Esophagus squamous epithelium (tissue), 5 donors: ENCODE measurements around the gene CCDC27. TPM values are rescaled to one million over a fixed set of nuclear protein-coding genes. Genes with fewer than 3 reads are reported as not detected.

ENCODE experiments used
- DNase-seq: peaks from one replicate; lab custom pipeline; 2025; lab: John Stamatoyannopoulos, UW
- H3K27ac ChIP-seq, 4 donors: fragments of 200-600 bp; sonication (generic); one replicate each; pipeline ENCODE4 v1.5.1; 2016 to 2019; ENCODE audit warnings: mild to moderate bottlenecking in 1 of 4
- H3K27me3 ChIP-seq, 4 donors: fragments of 200-600 bp; sonication (generic); 1 replicate in 3 of 4; 2 replicates in 1 of 4; pipeline versions ENCODE4 v1.5.1 to v1.6.0; 2017 to 2021; ENCODE audit warnings: antibody characterized with exemption in 1 of 4
- H3K36me3 ChIP-seq, 3 donors: fragments of 200-600 bp; sonication (generic); one replicate each; pipeline ENCODE4 v1.5.1; 2016 to 2019
- H3K4me1 ChIP-seq, 3 donors: fragments of 200-600 bp; sonication (generic); one replicate each; pipeline ENCODE4 v1.5.1; 2017 to 2019
- H3K4me3 ChIP-seq, 4 donors: fragments of 200-600 bp; sonication (generic); 1 replicate in 3 of 4; 2 replicates in 1 of 4; pipeline ENCODE4 v1.5.1; 2016 to 2019; ENCODE audit warnings: mild to moderate bottlenecking in 2 of 4, moderate library complexity in 1 of 4
- H3K9me3 ChIP-seq, 3 donors: fragments of 200-600 bp; sonication (generic); one replicate each; pipeline ENCODE4 v1.5.1; 2016 to 2019
- CTCF ChIP-seq, 6 experiments: fragments of 450-650 bp in 4 of 6; fragments of 200-600 bp in 2 of 6; sonication (generic) in 2 of 6; IDR thresholded peaks; one replicate each; pipeline ENCODE4 v1.5.1; 2016 to 2019; ENCODE audit warnings: antibody characterized with exemption in 6 of 6, mild to moderate bottlenecking in 4 of 6, moderate library complexity in 4 of 6
- POLR2A ChIP-seq, 4 donors: fragments of 450-650 bp; IDR thresholded peaks; one replicate each; pipeline ENCODE4 v1.6.1; 2017; ENCODE audit warnings: antibody characterized with exemption in 4 of 4, mild to moderate bottlenecking in 4 of 4, moderate library complexity in 3 of 4
- WGBS, 2 donors: methylation state at CpG; one replicate each; pipeline ENCODE4 v1.1.5; 2018; 5-methylcytosine and 5-hydroxymethylcytosine counted together
- intact Hi-C: fragments of 100-400 bp; cut with DNase I; formaldehyde crosslinking; loops from one replicate; pipeline ENCODE4 v1.15.0; 2022
- total RNA-seq, 4 donors: library from RNA; depleted of rRNA; stranded (reverse); fragments of >200 nt; gene quantifications; one replicate each; pipeline ENCODE4 v1.1.0, GENCODE V29; 2016
- donor health status: DM: yes; HTN: yes; CAD: no.

Gene CCDC27
- total RNA-seq, 4 donors from 2014 or later: not detected

GRCh38 chr1:3787349-3787715 is 35.1 kb downstream of the CCDC27 start:
- Histone ChIP-seq H3K27ac (no peak overlapping the region), H3K27me3 (no peaks in the 10 kb centered on the region), H3K4me3 (no peak overlapping the region), H3K36me3 (peaks cover 21 to 100% (median 52%) of the 10 kb centered on the region in 3 donors), H3K4me1 (peaks cover 0 to 33% (median 3%) of the 10 kb centered on the region in 3 donors), H3K9me3 (no peaks in the 10 kb centered on the region)
- 66 to 80% methylated on average over 7 to 9 of the region's 10 CpGs for WGBS, 2 donors
- TF ChIP-seq POLR2A (IDR thresholded peaks at IDR 0.05) (no peak), CTCF (IDR thresholded peaks at IDR 0.05) (no peak)
- intact Hi-C loops: no loop called here
- no peak for DNase-seq

- Histone ChIP-seq H3K27ac (no peak overlapping the region), H3K36me3 (peaks cover 16 to 96% (median 46%) of the 10 kb centered on the region in 3 donors), H3K9me3 (no peaks in the 10 kb centered on the region), H3K4me3 (no peak overlapping the region), H3K4me1 (peaks cover 0 to 35% (median 8%) of the 10 kb centered on the region in 3 donors), H3K27me3 (no peaks in the 10 kb centered on the region)
- intact Hi-C loops: no loop called here
- no peak for TF ChIP-seq POLR2A (IDR thresholded peaks at IDR 0.05)
- TF ChIP-seq CTCF (IDR thresholded peaks at IDR 0.05): no peak
- DNase-seq: no peak
- whole genome bisulfite sequencing, 2 donors: 82 to 85% methylated on average over 7 to 12 of the region's 26 CpGs
Observed at GRCh38 chr1:3787745-3788605, 35.7 kb downstream of the CCDC27 start.

- peaks cover 6 to 45% (median 18%) of the 10 kb centered on the region in 3 donors for H3K4me1 ChIP-seq
Observed at GRCh38 chr1:3788756-3789420, 36.6 kb downstream of the CCDC27 start.

GRCh38 chr1:3789421-3790300 is 37.4 kb downstream of the CCDC27 start:
- Histone ChIP-seq H3K4me1 (peaks cover 13 to 52% (median 25%) of the 10 kb centered on the region in 3 donors), H3K36me3 (peaks cover 9 to 80% (median 33%) of the 10 kb centered on the region in 3 donors), H3K27me3 (no peaks in the 10 kb centered on the region), H3K4me3 (no peak overlapping the region), H3K27ac (no peak overlapping the region), H3K9me3 (no peaks in the 10 kb centered on the region)
- DNase-seq: no peak
- intact Hi-C loops: no loop called here
- WGBS, 2 donors: 86% methylated on average over 13 to 16 of the region's 34 CpGs
- TF ChIP-seq POLR2A (IDR thresholded peaks at IDR 0.05): no peak
- no peak for TF ChIP-seq CTCF (IDR thresholded peaks at IDR 0.05)

More at GRCh38 chr1:3788756-3789420, 36.6 kb downstream of the CCDC27 start:
- intact Hi-C loops: no loop called here
- TF ChIP-seq CTCF (IDR thresholded peaks at IDR 0.05) (no peak), POLR2A (IDR thresholded peaks at IDR 0.05) (no peak)
- Histone ChIP-seq H3K36me3 (peaks cover 11 to 87% (median 40%) of the 10 kb centered on the region in 3 donors), H3K27ac (no peak overlapping the region), H3K27me3 (no peaks in the 10 kb centered on the region), H3K4me3 (no peak overlapping the region), H3K9me3 (no peaks in the 10 kb centered on the region)
- DNase-seq: no peak
- WGBS, 2 donors: 79 to 81% methylated on average over 10 to 13 of the region's 16 CpGs
